Mammary epithelial cell (primary cell): ENCODE measurements around the gene RAB20.

Experiments
- EZH2 ChIP-seq: IDR thresholded peaks from 2 replicates; pipeline ENCODE4 v1.6.1; 2012; ENCODE audit warnings: low read length, inconsistent platforms, borderline replicate concordance
- TF ChIP-seq, protein P1 (sequence below), 2 donors: IDR thresholded peaks in 1 of 2; conservative IDR thresholded peaks in 1 of 2; 2 replicates each; pipeline ENCODE4 v1.5.1; 2011 to 2012; ENCODE audit warnings: inconsistent platforms in 2 of 2, low read length in 2 of 2, mild to moderate bottlenecking in 2 of 2, control low read depth in 1 of 2, low read depth in 1 of 2; ENCODE audit not compliant: insufficient read depth in 1 of 2; ENCODE audit errors: extremely low read depth in 1 of 2

DNA sequence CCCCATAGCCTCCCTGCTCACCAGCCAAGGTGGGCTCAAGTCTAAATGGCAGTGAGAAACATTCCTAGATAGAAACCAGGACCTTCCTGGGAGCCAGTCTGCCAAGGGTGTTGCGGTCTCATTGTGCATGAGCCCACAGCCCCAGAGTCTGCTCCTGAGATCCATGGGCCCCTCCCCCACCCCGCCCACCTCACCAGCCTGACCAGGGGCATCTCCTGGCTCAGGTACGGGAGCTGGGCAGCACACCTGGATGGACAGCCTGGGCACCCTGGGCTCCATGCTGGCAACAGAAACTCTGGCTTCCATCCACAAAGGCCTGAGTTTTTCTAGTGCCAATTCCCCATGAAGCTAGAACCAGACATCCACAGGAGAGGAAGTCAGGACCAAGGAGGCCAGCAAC lies 65.6 kb downstream of the RAB20 start:
- TF ChIP-seq, protein P1, sequence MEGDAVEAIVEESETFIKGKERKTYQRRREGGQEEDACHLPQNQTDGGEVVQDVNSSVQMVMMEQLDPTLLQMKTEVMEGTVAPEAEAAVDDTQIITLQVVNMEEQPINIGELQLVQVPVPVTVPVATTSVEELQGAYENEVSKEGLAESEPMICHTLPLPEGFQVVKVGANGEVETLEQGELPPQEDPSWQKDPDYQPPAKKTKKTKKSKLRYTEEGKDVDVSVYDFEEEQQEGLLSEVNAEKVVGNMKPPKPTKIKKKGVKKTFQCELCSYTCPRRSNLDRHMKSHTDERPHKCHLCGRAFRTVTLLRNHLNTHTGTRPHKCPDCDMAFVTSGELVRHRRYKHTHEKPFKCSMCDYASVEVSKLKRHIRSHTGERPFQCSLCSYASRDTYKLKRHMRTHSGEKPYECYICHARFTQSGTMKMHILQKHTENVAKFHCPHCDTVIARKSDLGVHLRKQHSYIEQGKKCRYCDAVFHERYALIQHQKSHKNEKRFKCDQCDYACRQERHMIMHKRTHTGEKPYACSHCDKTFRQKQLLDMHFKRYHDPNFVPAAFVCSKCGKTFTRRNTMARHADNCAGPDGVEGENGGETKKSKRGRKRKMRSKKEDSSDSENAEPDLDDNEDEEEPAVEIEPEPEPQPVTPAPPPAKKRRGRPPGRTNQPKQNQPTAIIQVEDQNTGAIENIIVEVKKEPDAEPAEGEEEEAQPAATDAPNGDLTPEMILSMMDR (conservative IDR thresholded peaks at IDR 0.05 in 1 of 2, IDR thresholded peaks at IDR 0.05 in 1 of 2; ENCODE audit: extremely low read depth in 1 of 2, insufficient read depth in 1 of 2, low read depth in 1 of 2, low read length in 2 of 2) = no peak
- no peak for TF ChIP-seq EZH2
